GM12891 (cell line): Measurements from ENCODE around the gene RADIL.

Experiments used
- PAX5 ChIP-seq: IDR thresholded peaks from 2 replicates; pipeline ENCODE4 v1.6.1; 2011; ENCODE audit warnings: low read length, moderate library complexity, mild to moderate bottlenecking; ENCODE audit not compliant: insufficient read depth, severe bottlenecking
- POLR2A ChIP-seq: IDR thresholded peaks from 2 replicates; pipeline ENCODE4 v1.6.1; 2011; ENCODE audit warnings: low read depth, low read length, control low read depth
- POLR2AphosphoS5 ChIP-seq: IDR thresholded peaks from 2 replicates; pipeline ENCODE4 v1.6.1; 2011; ENCODE audit warnings: low read depth, low read length, control low read depth
- SPI1 ChIP-seq: IDR thresholded peaks from 2 replicates; pipeline ENCODE4 v1.6.1; 2011; ENCODE audit warnings: low read depth, low read length, control low read depth
- TAF1 ChIP-seq: IDR thresholded peaks from 2 replicates; pipeline ENCODE4 v1.6.1; 2011; ENCODE audit warnings: low read depth, low read length, control low read depth

- TF ChIP-seq POLR2A (no peak), POLR2AphosphoS5 (no peak), TAF1 (no peak), SPI1 (no peak), PAX5 (no peak)
These were observed 94.1 kb downstream of the RADIL start for GRCh38 chr7:4789194-4790077.
